IMR-90 (cell line): ENCODE results near the gene KLC4. TPM values are rescaled to one million over a fixed set of nuclear protein-coding genes. Genes with fewer than 3 reads are reported as not detected.

Source experiments
- ATAC-seq: fragments of 200-7000 bp; cut with Tn5 transposase; 2 replicates; pipeline ENCODE4 v1.9.1; 2020; ENCODE audit warnings: low read depth, mild to moderate bottlenecking, moderate library complexity
- BruUV-seq: library from RNA; stranded (reverse); fragments of 400-500 nt; replicated peaks from 2 replicates; lab custom pipeline; 2021; lab: Mats Ljungman, UMichigan
- CTCF ChIA-PET: fragments of 300-600 bp; formaldehyde crosslinking; extraction: SDS; loops from one replicate; lab custom pipeline; 2021; ENCODE audit warnings: antibody characterized with exemption; lab: Yijun Ruan, JAX
- POLR2A ChIA-PET: fragments of 300-600 bp; sonication (Branson Sonifier 250); formaldehyde crosslinking; loops from one replicate; lab custom pipeline; 2022; ENCODE audit warnings: antibody characterized with exemption; ENCODE audit not compliant: unreplicated experiment; lab: Charles Lee
- DNase-seq: peaks from one replicate; pipeline ENCODE4 v3.0.0; 2013
- H2AFZ ChIP-seq: replicated peaks from 2 replicates; pipeline ENCODE3; 2013; ENCODE audit warnings: low read length, mild to moderate bottlenecking; ENCODE audit not compliant: poor library complexity
- H2AK5ac ChIP-seq: 2 replicates; pipeline ENCODE4 v1.6.1; 2013; ENCODE audit warnings: low read depth, low read length, inconsistent platforms
- H2AK9ac ChIP-seq: replicated peaks from 2 replicates; pipeline ENCODE3; 2013; ENCODE audit warnings: mild to moderate bottlenecking, low read depth, low read length, moderate library complexity; ENCODE audit not compliant: poor library complexity
- H2BK120ac ChIP-seq: 2 replicates; pipeline ENCODE4 v1.6.1; 2013; ENCODE audit warnings: low read depth, low read length, inconsistent platforms
- H2BK15ac ChIP-seq: 3 replicates; pipeline ENCODE4 v1.6.1; 2013; ENCODE audit warnings: low read depth, low read length, inconsistent platforms
- H2BK20ac ChIP-seq: 2 replicates; pipeline ENCODE4 v1.6.1; 2013; ENCODE audit warnings: low read depth, mild to moderate bottlenecking, inconsistent platforms, low read length, moderate library complexity
- H2BK5ac ChIP-seq: 2 replicates; pipeline ENCODE4 v1.6.1; 2013; ENCODE audit warnings: mild to moderate bottlenecking, low read depth, low read length, inconsistent platforms; ENCODE audit not compliant: poor library complexity, severe bottlenecking
- H3K14ac ChIP-seq: replicated peaks from 2 replicates; pipeline ENCODE4 v1.6.1; 2013; ENCODE audit warnings: low read depth, low read length, inconsistent platforms
- H3K18ac ChIP-seq: 2 replicates; pipeline ENCODE4 v1.6.1; 2013; ENCODE audit warnings: low read depth, low read length, control low read depth
- H3K23ac ChIP-seq: 2 replicates; pipeline ENCODE4 v1.6.1; 2013; ENCODE audit warnings: low read depth, low read length, inconsistent platforms
- H3K27ac ChIP-seq: 2 replicates; pipeline ENCODE4 v1.5.1; 2013; ENCODE audit warnings: mild to moderate bottlenecking, control low read depth, low read length; ENCODE audit not compliant: insufficient read depth
- H3K27me3 ChIP-seq: 2 replicates; pipeline ENCODE4 v1.6.1; 2013; ENCODE audit warnings: low read length; ENCODE audit not compliant: control insufficient read depth, insufficient read depth
- H3K36me3 ChIP-seq: 2 replicates; pipeline ENCODE4 v1.6.1; 2013; ENCODE audit warnings: low read length, mixed read lengths; ENCODE audit not compliant: control insufficient read depth, insufficient read depth
- H3K4ac ChIP-seq: 2 replicates; pipeline ENCODE4 v1.6.1; 2013; ENCODE audit warnings: low read depth, low read length, inconsistent platforms
- H3K4me1 ChIP-seq: 2 replicates; pipeline ENCODE4 v1.6.1; 2013; ENCODE audit warnings: low read length, mixed read lengths; ENCODE audit not compliant: control insufficient read depth, insufficient read depth
- H3K4me2 ChIP-seq: 2 replicates; pipeline ENCODE4 v1.6.1; 2013; ENCODE audit warnings: low read depth, mild to moderate bottlenecking, control low read depth, low read length, moderate library complexity
- H3K4me3 ChIP-seq: 2 replicates; pipeline ENCODE4 v1.5.1; 2013; ENCODE audit warnings: low read depth, mild to moderate bottlenecking, control low read depth, low read length, moderate library complexity; ENCODE audit not compliant: insufficient read depth
- H3K56ac ChIP-seq: 2 replicates; pipeline ENCODE4 v1.6.1; 2013; ENCODE audit warnings: low read length, inconsistent platforms; ENCODE audit not compliant: insufficient read depth; ENCODE audit errors: extremely low read depth
- H3K79me1 ChIP-seq, 2 experiments: 2 replicates each; pipeline ENCODE4 v1.6.1; 2013; ENCODE audit warnings: low read length in 2 of 2, inconsistent platforms in 1 of 2, low read depth in 1 of 2
- H3K9ac ChIP-seq: 2 replicates; pipeline ENCODE4 v1.6.1; 2013; ENCODE audit warnings: low read depth, low read length, control low read depth
- H3K9me1 ChIP-seq: 2 replicates; pipeline ENCODE4 v1.6.1; 2013; ENCODE audit warnings: low read length, inconsistent platforms; ENCODE audit not compliant: insufficient read depth
- H3K9me3 ChIP-seq: 2 replicates; pipeline ENCODE4 v1.6.1; 2013; ENCODE audit warnings: low read length; ENCODE audit not compliant: control insufficient read depth, insufficient read depth
- H4K20me1 ChIP-seq: 2 replicates; pipeline ENCODE4 v1.6.1; 2013; ENCODE audit warnings: low read length, inconsistent platforms; ENCODE audit not compliant: insufficient read depth
- H4K5ac ChIP-seq: 2 replicates; pipeline ENCODE4 v1.6.1; 2013; ENCODE audit warnings: mild to moderate bottlenecking, low read depth, low read length, control low read depth
- H4K8ac ChIP-seq, 2 experiments: 2 replicates each; pipeline ENCODE4 v1.6.1; 2013; ENCODE audit warnings: low read depth in 2 of 2, low read length in 2 of 2, control low read depth in 1 of 2, inconsistent platforms in 1 of 2
- H4K91ac ChIP-seq: 2 replicates; pipeline ENCODE4 v1.6.1; 2013; ENCODE audit warnings: low read depth, low read length, inconsistent platforms; ENCODE audit not compliant: insufficient read depth
- BHLHE40 ChIP-seq: fragments of 150-350 bp; IDR thresholded peaks from 2 replicates; pipeline ENCODE4 v1.6.1; 2016; ENCODE audit warnings: mild to moderate bottlenecking, low read depth, low read length
- FOS ChIP-seq: fragments of 150-350 bp; IDR thresholded peaks from 2 replicates; pipeline ENCODE4 v1.6.1; 2016; ENCODE audit warnings: low read depth, low read length
- NFE2L2 ChIP-seq: fragments of 150-350 bp; IDR thresholded peaks from 2 replicates; pipeline ENCODE4 v1.6.1; 2016; ENCODE audit warnings: low read depth, mild to moderate bottlenecking, low read length
- POLR2A ChIP-seq: IDR thresholded peaks from 2 replicates; pipeline ENCODE4 v1.6.1; 2012; ENCODE audit warnings: mild to moderate bottlenecking, low read depth, low read length
- dilution Hi-C: fragments of 300-500 bp; cut with HindIII; formaldehyde crosslinking; loops from one replicate; pipeline ENCODE4 v1.14.3; 2018; ENCODE audit warnings: low sequenced_read_pairs; ENCODE audit not compliant: unreplicated experiment
- in situ Hi-C: fragments of 300-500 bp; cut with MboI; formaldehyde crosslinking; loops from 3 replicates; pipeline ENCODE4 v1.14.3; 2019; ENCODE audit warnings: low sequenced_read_pairs, inconsistent platforms, mixed read lengths
- intact Hi-C: fragments of 100-400 bp; cut with micrococcal nuclease; formaldehyde crosslinking; loops from 2 replicates; pipeline ENCODE4 v1.10.0; 2022
- polyA plus RNA-seq, 3 experiments: library from polyadenylated mRNA; depleted of rRNA; stranded (reverse); fragments of >200 nt; gene quantifications; 2 replicates each; pipeline ENCODE4 v1.2.3, GENCODE V29; 2012; ENCODE audit warnings: low replicate concordance in 1 of 3
- total RNA-seq: library from RNA; depleted of rRNA; stranded (reverse); fragments of >200 nt; gene quantifications from 2 replicates; pipeline ENCODE4 v1.2.3, GENCODE V29; 2012
- TF ChIP-seq, protein P1 (sequence below): conservative IDR thresholded peaks from 2 replicates; pipeline ENCODE4 v1.5.1; 2012; ENCODE audit warnings: mild to moderate bottlenecking, low read depth, low read length, improper control_type of control experiment

The KLC4 gene
- total and polyA plus RNA-seq, 2 of the 4 experiments (the other 2 are of a cell fraction) = 10.9 to 13.0 TPM

DNA sequence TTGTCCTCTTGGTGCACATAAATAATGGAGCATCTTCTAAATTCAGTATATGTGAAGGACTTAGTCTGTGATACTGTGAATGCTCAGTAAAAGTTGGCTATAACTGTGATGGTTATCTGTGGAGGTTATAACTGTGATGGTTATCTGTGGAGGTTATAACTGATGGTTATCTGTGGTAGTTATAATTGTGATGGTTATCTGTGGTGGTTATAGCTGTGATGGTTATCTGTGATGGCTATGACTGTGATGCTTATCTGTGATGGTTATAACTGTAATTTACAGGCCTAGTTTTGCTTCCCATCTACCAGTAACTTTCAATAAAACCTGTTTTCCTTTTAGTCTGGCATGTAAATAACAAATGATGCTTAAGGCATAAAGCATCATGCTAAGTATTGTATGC is 33.2 kb downstream of the KLC4 start:
- peaks cover 35 to 92% of the 10 kb centered on the region in 2 experiments for H3K79me1 ChIP-seq
- H3K9ac ChIP-seq = no peak overlapping the region
- no peak overlapping the region for H3K4me3 ChIP-seq
- no peak overlapping the region for H4K91ac ChIP-seq
- H4K20me1 ChIP-seq = peaks cover 68% of the 10 kb centered on the region
- in situ Hi-C loops (no loop called here), intact Hi-C loops (no loop called here), dilution Hi-C loops (no loop called here)
- DNase-seq (no peak), ATAC-seq (no peak)
- no peak overlapping the region for H2AFZ ChIP-seq
- no peak overlapping the region for H2BK15ac ChIP-seq
- H2BK5ac ChIP-seq = no peak overlapping the region
- no peak overlapping the region for H4K8ac ChIP-seq
- no TSS peak for BruUV-seq
- no peak overlapping the region for H4K5ac ChIP-seq
- no peak overlapping the region for H3K4ac ChIP-seq
- H3K23ac ChIP-seq = no peak overlapping the region
- CTCF ChIA-PET = no interaction called here
- TF ChIP-seq FOS = no peak
- TF ChIP-seq BHLHE40 = no peak
- TF ChIP-seq POLR2A = no peak
- TF ChIP-seq, protein P1, sequence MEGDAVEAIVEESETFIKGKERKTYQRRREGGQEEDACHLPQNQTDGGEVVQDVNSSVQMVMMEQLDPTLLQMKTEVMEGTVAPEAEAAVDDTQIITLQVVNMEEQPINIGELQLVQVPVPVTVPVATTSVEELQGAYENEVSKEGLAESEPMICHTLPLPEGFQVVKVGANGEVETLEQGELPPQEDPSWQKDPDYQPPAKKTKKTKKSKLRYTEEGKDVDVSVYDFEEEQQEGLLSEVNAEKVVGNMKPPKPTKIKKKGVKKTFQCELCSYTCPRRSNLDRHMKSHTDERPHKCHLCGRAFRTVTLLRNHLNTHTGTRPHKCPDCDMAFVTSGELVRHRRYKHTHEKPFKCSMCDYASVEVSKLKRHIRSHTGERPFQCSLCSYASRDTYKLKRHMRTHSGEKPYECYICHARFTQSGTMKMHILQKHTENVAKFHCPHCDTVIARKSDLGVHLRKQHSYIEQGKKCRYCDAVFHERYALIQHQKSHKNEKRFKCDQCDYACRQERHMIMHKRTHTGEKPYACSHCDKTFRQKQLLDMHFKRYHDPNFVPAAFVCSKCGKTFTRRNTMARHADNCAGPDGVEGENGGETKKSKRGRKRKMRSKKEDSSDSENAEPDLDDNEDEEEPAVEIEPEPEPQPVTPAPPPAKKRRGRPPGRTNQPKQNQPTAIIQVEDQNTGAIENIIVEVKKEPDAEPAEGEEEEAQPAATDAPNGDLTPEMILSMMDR = no peak
- no peak for TF ChIP-seq NFE2L2
- no peaks in the 10 kb centered on the region for H3K27me3 ChIP-seq
- H3K14ac ChIP-seq = no peak overlapping the region
- no peaks in the 10 kb centered on the region for H3K36me3 ChIP-seq
- no peak overlapping the region for H3K56ac ChIP-seq
- H3K27ac ChIP-seq = no peak overlapping the region
- POLR2A ChIA-PET = no interaction called here
- no peak overlapping the region for H2AK5ac ChIP-seq
- peaks cover 43% of the 10 kb centered on the region for H3K4me1 ChIP-seq
- H3K9me3 ChIP-seq = no peaks in the 10 kb centered on the region
- H3K4me2 ChIP-seq = no peak overlapping the region
- H3K9me1 ChIP-seq = peaks cover 22% of the 10 kb centered on the region
- no peak overlapping the region for H2AK9ac ChIP-seq
- H2BK120ac ChIP-seq = no peak overlapping the region
- no peak overlapping the region for H2BK20ac ChIP-seq
- H3K18ac ChIP-seq = no peak overlapping the region
